ENCODE results near the gene PGLYRP1.

DNA sequence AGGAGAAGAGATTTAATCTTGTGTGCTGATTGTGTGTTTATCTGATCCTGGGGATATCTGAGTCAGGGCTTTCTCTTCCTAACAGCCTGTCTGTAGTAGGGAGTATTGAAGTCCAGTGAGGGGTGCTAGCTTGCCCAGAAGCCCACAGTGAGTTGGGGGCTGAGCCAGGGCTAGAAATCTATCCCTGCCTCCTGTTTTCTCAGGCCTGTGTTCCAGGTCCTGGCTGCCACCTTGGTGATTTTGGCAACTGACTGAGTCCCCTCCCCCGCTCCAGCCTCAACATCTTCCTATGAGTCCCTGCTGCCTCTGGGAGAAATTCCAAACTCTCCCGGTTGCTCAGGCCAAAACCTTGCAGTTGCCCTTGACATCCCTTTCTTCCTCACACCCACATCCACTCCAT, 41.5 kb downstream of the PGLYRP1 start:
- no peak for TF ChIP-seq BHLHE40 (IDR thresholded peaks at IDR 0.05; ENCODE audit: low read depth, low read length)
- TF ChIP-seq SMC3 (IDR thresholded peaks at IDR 0.05; ENCODE audit: low read depth, low read length), result no peak
- TF ChIP-seq, protein P1, sequence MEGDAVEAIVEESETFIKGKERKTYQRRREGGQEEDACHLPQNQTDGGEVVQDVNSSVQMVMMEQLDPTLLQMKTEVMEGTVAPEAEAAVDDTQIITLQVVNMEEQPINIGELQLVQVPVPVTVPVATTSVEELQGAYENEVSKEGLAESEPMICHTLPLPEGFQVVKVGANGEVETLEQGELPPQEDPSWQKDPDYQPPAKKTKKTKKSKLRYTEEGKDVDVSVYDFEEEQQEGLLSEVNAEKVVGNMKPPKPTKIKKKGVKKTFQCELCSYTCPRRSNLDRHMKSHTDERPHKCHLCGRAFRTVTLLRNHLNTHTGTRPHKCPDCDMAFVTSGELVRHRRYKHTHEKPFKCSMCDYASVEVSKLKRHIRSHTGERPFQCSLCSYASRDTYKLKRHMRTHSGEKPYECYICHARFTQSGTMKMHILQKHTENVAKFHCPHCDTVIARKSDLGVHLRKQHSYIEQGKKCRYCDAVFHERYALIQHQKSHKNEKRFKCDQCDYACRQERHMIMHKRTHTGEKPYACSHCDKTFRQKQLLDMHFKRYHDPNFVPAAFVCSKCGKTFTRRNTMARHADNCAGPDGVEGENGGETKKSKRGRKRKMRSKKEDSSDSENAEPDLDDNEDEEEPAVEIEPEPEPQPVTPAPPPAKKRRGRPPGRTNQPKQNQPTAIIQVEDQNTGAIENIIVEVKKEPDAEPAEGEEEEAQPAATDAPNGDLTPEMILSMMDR (conservative IDR thresholded peaks at IDR 0.05; ENCODE audit: low read depth, low read length), result no peak
- no peak for TF ChIP-seq POLR2A (IDR thresholded peaks at IDR 0.05; ENCODE audit: low read depth, low read length)
- TF ChIP-seq, protein P2, sequence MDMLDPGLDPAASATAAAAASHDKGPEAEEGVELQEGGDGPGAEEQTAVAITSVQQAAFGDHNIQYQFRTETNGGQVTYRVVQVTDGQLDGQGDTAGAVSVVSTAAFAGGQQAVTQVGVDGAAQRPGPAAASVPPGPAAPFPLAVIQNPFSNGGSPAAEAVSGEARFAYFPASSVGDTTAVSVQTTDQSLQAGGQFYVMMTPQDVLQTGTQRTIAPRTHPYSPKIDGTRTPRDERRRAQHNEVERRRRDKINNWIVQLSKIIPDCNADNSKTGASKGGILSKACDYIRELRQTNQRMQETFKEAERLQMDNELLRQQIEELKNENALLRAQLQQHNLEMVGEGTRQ (IDR thresholded peaks at IDR 0.05; ENCODE audit: low read depth, low read length), result no peak
- TF ChIP-seq CEBPB (IDR thresholded peaks at IDR 0.05; ENCODE audit: low read depth, low read length), result no peak
- no peak for TF ChIP-seq RAD21 (IDR thresholded peaks at IDR 0.05; ENCODE audit: low read length)
- no peak for TF ChIP-seq RCOR1 (IDR thresholded peaks at IDR 0.05; ENCODE audit: insufficient replicate concordance, low read length)
- TF ChIP-seq RFX5 (IDR thresholded peaks at IDR 0.05; ENCODE audit: low read depth, low read length), result no peak
- TF ChIP-seq, protein P3, sequence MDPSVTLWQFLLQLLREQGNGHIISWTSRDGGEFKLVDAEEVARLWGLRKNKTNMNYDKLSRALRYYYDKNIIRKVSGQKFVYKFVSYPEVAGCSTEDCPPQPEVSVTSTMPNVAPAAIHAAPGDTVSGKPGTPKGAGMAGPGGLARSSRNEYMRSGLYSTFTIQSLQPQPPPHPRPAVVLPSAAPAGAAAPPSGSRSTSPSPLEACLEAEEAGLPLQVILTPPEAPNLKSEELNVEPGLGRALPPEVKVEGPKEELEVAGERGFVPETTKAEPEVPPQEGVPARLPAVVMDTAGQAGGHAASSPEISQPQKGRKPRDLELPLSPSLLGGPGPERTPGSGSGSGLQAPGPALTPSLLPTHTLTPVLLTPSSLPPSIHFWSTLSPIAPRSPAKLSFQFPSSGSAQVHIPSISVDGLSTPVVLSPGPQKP (IDR thresholded peaks at IDR 0.05; ENCODE audit: borderline replicate concordance, low read depth, low read length), result no peak
- no peak for TF ChIP-seq FOS (IDR thresholded peaks at IDR 0.05; ENCODE audit: low read depth, low read length)
- no peak for TF ChIP-seq MAZ (IDR thresholded peaks at IDR 0.05; ENCODE audit: borderline replicate concordance, low read depth, low read length)
- TF ChIP-seq MAFK (IDR thresholded peaks at IDR 0.05; ENCODE audit: low read depth, low read length), result no peak
- TF ChIP-seq CHD1 (IDR thresholded peaks at IDR 0.05; ENCODE audit: low read depth, low read length), result no peak
